Measurements from ENCODE around the gene ARHGAP45.
A peak's percentile ranks its signal among the peaks of the same experiment; 100 is the strongest.

Gene ARHGAP45

DNA sequence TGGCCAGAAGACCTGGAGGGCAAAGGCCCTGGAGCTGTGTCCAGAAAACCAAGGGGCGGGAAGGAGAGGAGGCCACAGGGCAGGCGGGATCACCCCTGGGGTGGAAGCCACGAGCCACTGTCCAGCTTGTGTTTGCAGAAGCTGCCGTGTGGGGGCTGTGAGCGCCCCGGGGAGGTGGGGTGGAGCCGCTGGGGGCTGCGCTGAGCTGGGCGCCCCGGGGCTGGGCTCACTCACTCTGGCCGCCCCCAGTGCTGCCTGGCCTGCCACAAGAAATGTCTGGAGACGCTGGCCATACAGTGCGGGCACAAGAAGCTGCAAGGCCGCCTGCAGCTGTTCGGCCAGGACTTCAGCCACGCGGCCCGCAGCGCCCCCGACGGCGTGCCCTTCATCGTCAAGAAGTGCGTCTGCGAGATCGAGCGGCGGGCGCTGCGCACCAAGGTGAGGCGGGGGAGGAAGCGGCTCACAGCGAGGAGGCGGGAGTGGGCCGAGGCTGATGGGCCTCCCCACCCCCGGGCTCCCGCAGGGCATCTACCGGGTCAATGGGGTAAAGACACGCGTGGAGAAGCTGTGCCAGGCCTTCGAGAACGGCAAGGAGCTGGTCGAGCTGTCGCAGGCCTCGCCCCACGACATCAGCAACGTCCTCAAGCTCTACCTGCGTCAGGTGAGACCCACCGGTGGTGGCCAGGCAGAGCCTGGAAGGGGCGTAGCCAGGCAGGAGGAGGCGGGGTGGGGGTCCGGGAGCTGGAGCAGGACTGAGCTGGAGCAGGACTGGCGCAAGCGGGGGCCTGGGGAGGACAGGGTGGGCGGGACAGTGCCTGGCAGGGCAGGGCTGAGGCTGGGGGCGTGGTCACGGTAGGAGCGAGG is 14.6 kb downstream of the ARHGAP45 start:
- in situ Hi-C loops (cut with HindIII; ENCODE audit: low pct_ligation_motif_present, low pct_unique_long_range_greater_than_20kb, low sequenced_read_pairs): no loop called here

DNA sequence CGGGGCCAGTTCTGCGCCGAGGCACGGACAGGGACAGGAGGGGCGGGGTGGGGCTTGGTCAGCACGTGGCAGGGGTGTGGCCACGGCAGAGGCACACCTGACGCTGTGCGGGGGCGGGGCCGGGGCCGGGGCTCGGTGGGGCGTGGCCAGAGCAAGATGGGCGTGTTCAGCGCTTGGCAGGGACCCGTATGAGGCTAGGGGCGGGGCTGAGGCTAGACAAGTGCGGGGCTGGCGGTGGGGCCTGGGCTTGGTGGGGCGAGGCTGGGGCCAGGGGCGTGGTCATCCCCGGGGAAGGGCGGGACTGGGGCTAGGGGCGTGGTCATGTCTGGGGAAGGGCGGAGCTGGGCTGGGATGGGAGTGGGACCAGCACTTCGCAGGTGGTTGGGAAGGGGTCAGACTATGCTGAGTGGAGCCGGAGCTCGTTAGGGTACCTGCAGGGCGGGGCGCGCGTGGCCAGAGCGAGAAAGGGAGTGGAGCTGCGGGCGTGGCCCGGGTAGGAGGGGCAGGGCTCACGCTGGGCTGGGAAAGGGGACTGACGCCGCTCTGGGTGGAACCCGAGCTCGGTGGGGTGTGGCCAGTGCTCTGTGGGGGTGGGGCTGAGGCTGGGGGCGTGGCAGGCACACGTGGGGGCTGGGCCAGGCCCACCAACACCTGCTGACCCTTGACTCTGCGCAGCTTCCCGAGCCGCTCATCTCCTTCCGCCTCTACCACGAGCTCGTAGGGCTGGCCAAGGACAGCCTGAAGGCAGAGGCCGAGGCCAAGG is 15.4 kb downstream of the ARHGAP45 start:
- in situ Hi-C loops (cut with HindIII; ENCODE audit: low pct_ligation_motif_present, low pct_unique_long_range_greater_than_20kb, low sequenced_read_pairs): no loop called here
- DNase-seq: peak; percentile 65

More for the DNA sequence above, 14.6 kb downstream of the ARHGAP45 start:
- no peak for DNase-seq

DNA sequence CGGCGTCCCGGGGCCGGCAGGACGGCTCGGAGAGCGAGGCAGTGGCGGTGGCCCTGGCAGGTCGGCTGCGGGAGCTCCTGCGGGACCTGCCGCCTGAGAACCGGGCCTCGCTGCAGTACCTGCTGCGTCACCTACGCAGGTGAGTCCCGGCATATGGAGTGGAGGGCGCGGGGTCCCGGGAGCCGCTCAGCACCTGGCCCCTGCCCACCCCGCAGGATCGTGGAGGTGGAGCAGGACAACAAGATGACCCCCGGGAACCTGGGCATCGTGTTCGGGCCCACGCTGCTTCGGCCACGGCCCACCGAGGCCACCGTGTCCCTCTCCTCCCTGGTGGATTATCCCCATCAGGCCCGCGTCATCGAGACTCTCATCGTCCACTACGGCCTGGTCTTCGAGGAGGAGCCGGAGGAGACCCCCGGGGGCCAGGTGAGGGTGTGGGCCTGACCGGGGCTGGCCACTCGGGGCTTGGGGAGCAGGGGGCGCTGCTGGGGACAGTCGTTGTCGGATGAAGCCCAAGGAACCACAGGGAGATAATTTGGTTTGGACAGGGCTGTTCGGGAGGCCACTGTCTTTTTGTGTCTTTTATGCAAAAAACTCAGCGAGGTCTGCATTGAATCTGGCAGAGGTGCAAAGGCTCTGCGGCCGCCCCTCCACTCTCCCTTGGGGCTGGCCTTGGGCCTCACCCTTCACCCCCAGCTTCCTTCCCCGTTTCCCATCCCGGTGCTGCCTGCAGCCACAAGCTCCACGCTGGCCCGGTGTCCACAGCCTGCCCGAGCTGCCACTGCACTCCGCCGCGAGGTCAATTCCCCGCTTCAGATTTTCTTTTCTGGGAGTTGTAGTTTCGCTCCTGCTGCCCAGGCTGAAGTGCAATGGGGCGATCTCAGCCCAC is 16.2 kb downstream of the ARHGAP45 start:
- no peak for DNase-seq
- in situ Hi-C loops (cut with HindIII; ENCODE audit: low pct_ligation_motif_present, low pct_unique_long_range_greater_than_20kb, low sequenced_read_pairs): no loop called here

DNA sequence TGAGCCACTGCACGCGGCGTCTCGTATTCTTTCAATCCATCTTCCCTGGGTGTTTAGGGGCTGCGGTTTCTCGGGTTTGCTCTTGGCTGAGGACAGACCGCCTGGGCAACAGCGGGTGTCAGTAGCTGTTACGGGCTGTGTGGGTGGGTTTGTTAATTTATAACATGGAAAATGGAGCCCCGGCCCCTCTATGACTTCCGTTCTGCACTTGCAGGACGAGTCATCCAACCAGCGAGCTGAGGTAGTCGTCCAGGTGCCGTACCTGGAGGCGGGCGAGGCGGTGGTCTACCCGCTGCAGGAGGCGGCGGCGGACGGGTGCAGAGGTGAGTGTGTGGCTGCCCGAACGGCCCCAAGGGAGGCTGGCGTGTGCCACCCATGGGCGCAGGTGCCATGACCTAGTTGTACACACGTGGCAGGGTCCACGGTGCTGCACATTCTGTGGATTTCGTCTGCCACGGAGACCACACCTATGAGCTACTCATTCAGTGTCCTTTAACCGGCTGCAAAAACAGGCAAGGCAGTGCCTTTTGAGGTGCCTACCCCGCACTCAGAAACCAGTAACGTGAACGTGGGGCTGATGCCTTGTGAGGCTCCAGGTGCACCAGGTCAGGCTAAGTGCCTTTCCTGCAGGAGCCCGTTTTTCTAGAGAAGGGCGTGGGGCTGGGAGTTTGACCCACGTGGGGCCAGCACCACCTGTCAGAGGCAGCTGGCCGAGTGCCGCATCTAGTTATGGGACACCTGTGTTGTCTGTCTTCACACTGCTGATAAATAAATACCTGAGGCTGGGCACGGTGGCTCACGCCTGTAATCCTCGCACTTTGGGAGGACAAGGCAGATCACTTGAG is 17.3 kb downstream of the ARHGAP45 start:
- peak; percentile 36 for DNase-seq
- in situ Hi-C loops (cut with HindIII; ENCODE audit: low pct_ligation_motif_present, low pct_unique_long_range_greater_than_20kb, low sequenced_read_pairs): no loop called here

DNA sequence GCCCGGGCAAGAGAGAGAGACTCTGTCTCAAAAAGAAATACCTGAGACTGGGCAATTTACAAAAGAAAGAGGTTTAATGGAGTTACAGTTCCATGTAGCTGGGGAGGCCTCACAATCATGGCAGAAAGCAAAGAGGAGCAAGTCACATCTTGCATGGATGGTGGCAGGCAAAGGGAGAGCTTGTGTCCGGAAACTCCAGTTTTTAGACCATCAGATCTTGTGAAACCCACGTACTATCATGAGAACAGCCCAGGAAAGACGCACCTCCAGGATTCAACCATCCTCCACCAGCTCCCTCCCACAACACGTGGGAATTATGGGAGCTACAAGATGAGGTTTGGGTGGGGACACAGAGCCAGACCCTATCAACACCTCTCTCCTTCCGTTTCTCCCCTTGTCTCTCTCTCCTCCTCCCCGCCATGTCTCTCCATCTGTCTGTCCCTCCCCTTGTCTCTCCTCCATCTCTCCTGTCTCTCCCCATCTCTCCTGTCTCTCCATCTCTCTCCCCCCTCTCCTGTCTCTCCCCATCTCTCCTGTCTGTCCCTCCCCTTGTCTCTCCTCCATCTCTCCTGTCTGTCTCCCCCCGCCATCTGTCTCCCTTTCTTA is 18.2 kb downstream of the ARHGAP45 start:
- no peak for DNase-seq
- in situ Hi-C loops (cut with HindIII; ENCODE audit: low pct_ligation_motif_present, low pct_unique_long_range_greater_than_20kb, low sequenced_read_pairs): no loop called here

DNA sequence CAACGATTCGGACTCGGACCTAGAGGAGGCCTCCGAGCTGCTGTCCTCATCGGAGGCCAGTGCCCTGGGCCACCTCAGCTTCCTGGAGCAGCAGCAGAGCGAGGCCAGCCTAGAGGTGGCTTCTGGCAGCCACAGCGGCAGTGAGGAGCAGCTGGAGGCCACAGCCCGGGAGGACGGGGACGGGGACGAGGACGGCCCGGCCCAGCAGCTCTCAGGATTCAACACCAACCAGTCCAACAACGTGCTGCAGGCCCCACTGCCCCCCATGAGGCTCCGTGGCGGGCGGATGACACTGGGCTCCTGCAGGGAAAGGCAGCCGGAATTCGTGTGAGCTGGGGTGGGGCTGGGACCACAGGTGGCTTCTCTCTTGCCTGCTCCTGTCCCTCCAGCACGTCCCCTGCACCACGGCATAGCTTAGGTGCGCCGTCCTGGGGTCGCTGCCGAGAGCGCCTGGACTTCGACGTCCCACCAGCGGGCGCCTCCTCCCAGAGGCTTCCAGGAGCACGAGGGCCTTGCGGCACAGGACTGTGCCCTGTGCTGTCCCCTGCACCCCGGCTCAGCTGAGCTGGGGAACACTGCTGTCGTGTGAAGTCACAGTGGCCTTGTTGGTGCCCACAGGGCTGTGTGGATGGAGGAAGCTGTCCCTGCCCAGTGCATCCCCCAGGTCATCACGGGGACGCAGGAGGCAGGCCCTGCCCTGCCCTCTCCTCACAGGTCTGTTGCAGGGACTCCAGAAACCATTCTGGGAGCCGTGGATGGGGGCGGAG is 18.9 kb downstream of the ARHGAP45 start:
- no peak for DNase-seq
- in situ Hi-C loops (cut with HindIII; ENCODE audit: low pct_ligation_motif_present, low pct_unique_long_range_greater_than_20kb, low sequenced_read_pairs): no loop called here

DNA sequence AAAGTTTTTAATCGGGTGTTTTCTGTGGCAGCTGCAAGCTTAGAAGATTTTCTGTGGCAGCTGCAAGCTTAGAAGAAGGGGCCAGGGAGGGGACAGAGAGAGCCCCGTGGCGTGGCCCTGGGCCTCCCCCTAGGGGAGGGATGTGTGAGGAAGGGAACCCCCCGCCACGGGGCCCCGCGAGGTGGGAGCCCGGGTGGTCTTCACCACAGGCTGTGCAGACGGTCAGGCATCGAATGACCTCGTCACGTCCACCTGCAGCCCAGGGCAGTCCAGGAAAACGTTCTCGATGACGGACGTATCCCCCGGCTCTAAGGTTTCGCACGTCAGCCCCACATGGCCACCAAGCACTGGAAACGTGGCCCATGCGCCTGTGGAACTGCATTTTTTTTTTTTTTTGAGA is 19.6 kb downstream of the ARHGAP45 start:
- no peak for DNase-seq
- in situ Hi-C loops (cut with HindIII; ENCODE audit: low pct_ligation_motif_present, low pct_unique_long_range_greater_than_20kb, low sequenced_read_pairs): no loop called here

DNA sequence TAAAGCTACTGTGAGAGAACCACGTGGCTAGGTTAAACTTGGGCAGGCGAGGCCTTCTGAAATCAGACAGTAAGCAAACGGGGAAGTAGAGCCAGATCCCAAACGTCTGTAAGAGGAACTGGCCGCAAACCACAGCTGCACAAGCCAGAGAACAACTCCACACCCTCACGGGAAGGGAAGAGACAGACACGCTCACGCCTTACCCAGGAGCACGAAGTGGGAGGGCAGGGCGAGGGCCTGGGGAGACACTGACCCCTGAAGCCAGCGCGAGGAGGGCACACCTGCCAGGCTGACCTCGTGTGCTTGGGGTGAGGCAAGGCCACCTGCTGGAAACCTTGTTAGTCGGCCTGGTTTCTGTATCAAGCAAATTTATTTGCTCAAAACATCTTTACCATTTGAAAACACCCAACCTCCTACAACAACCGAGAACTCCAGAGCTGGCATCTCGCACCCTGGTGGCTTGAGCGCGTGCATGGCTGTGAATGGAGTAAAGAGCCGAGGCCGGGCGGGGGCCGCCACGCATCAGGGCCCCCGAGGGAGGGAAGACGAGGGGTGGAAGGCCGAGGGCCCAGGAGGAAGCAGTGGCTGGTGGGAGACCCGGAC is 20.9 kb downstream of the ARHGAP45 start:
- DNase-seq: no peak
- in situ Hi-C loops (cut with HindIII; ENCODE audit: low pct_ligation_motif_present, low pct_unique_long_range_greater_than_20kb, low sequenced_read_pairs): no loop called here

DNA sequence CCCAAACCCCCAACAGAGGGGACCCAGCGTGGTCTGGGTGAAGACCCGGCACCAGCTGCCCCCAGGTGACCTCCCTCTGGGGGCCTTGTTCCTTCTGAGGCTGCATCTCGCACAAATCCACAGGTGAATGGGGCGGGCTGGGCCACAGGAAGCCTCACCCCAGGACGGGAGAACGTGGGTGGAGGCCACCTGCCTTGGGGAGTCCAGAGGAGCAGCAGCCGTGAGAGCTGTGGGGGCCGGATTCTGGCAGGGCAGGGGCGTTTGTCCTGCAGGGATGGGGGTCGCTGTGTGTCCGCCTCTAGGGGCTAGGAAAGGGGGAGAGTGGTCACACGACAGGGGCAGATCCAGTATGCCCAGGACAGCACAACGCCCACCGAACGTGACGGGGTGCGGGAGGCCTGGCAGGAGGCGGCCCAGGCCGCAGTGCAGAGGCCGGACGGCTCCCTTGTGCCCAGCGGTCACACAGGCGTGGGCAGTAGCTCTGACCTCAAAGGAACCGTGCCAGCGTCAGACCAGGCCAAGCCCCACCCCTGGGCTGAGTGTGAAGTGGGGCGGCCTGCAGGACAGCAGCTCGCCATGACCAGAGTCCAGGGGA is 21.5 kb downstream of the ARHGAP45 start:
- no peak for DNase-seq
- in situ Hi-C loops (cut with HindIII; ENCODE audit: low pct_ligation_motif_present, low pct_unique_long_range_greater_than_20kb, low sequenced_read_pairs): no loop called here

DNA sequence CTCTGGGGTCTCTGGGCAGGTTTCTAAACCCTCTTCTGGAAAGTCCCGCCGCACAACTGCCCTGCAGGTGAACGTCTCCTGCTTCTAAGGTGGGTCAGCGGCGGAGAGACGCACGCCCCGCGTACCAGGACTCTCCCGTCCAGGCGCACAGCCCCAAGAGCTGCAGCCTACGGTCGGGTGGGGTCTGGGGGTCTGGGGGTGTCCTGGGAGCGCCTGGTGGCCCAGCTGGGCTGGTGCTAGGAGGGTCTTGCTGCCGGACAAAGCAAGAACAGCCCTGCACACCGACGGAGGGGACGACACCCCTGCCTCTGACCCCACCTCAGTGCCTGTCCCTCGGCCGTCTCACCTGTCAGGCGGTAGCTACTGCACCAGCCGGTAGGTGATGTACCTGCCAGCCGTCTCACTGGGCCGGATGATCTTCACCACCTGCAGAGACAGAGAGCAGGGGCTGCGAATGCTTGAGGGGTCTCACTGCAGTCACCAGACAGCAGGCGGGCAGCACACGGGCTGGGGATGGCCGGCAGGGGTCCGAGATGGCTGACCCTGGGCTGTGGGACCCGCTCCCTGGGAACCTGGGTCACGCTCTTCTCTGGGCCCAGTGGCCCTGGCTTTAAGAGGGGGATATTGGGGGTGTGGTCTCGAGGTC is 22.3 kb downstream of the ARHGAP45 start:
- DNase-seq: no peak
- in situ Hi-C loops (cut with HindIII; ENCODE audit: low pct_ligation_motif_present, low pct_unique_long_range_greater_than_20kb, low sequenced_read_pairs): no loop called here

DNA sequence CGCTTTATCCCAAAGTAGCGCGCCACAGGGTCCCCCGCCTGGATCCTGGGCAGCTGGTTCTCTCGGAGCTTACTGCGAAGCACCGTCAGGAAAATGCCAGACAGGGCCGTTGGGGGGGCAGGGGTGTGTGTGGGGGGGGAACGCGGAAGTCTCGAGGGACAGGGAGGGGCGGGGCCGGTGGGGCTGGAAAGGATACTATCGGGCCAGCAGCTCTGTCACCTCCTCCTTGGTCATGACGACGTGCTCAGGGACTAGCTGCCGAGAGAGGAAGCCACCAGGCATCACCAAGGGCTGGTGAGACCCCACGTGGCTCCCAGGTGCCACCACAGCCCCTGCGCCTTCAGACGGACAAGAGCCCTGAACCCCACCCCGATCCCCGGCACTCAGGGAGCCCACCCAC is 22.9 kb downstream of the ARHGAP45 start:
- in situ Hi-C loops (cut with HindIII; ENCODE audit: low pct_ligation_motif_present, low pct_unique_long_range_greater_than_20kb, low sequenced_read_pairs): no loop called here
- DNase-seq: no peak

DNA sequence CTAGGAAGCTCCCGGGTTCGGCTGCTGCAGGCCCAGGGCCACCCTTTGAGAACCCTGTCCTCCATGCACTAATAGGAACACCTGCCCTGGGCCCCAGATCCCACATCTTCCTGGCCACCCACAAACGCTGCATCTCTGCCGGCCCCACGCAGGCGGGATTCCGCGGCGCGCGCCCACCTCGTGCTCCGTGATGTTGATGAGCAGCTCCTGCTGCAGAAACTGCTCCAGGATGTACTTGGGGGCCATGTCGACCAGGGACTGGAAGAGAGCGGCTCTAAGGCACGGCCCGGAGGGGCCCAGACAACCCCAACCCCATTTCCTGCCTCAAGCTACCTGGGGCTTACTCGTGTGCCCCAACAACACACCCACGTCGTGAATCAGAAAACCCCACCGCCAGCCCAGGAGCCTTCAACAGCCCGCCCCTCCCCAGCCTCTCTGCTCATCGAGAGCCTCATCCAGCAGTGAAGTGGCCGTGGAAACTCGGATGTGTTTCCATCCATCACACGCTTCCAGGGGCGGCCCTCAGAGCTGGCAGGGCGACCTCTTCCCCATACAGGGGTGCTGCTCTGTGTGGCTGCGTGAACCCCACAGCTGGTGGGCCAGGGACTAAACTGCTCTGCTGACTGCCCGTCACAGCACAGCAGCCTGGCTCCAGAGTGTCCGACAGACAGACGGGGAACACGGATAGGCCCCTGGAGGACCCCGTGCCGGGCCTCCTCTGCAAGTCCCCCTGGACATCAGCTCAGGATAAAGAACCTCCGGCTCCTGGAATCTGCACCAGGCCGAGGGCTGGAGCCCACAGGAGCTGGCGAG is 24.0 kb downstream of the ARHGAP45 start:
- in situ Hi-C loops (cut with HindIII; ENCODE audit: low pct_ligation_motif_present, low pct_unique_long_range_greater_than_20kb, low sequenced_read_pairs): no loop called here
- no peak for DNase-seq

DNA sequence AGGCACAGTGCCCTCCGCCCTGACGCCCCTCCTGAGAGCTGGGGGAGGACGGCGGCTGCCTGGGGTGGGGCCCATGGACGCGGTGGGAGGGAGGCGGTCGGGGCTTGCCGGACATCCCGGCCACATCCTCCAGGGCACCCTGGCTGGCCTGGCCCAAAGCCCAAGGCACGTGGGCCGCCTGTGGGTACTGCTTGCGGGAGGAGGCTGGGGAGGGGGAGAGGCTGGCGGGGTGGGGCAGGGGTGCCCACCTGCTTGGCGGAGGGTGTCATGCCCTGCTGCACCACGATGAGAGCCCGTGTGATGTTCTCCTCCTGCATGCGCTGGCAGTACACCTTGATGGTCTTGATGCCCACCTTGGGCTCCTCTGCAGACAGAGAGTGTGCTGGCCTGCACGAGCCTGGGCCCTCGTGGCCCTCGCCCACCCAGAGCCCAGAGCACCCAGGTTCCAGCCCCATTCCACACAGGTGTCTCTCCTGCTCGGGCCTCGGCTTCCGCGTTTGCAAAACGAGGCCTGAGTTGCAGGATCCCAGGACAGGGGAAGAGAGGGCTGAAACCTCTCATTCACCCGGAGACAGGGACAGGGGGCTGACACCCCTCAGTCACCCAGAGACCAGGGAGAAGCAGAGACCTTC is 24.7 kb downstream of the ARHGAP45 start:
- in situ Hi-C loops (cut with HindIII; ENCODE audit: low pct_ligation_motif_present, low pct_unique_long_range_greater_than_20kb, low sequenced_read_pairs): no loop called here
- no peak for DNase-seq

DNA sequence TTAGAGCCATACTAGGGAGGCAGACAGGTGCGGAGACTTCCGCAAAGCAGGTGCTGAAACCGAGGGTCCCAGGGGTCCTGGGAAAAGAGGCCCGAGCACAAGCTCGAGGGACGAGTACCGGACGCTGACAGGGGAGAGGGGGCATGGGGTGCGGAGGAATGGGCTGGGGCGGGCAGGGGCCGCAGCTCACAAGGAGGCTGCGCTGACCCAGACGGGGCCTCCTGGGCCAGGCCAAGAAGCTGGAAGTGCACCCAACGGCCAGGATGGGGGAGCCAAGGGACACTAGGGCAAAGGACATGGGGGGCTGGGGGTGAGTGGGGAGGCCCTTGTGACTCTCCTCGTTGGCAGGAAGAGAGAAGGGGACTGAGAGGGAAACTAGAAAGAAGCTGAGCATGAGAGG is 26.4 kb downstream of the ARHGAP45 start:
- no peak for DNase-seq
- in situ Hi-C loops (cut with HindIII; ENCODE audit: low pct_ligation_motif_present, low pct_unique_long_range_greater_than_20kb, low sequenced_read_pairs): no loop called here

All from ACHN (cell line).